ES-I3 (cell line): ENCODE measurements around the gene MAP3K8.
"Not testable (repeated sequence)": the region's sequence is repeated elsewhere in the genome, so short reads cannot be mapped to it uniquely, and the experiment has no call there.

ENCODE experiments used
- H3K36me3 ChIP-seq: 2 replicates; pipeline ENCODE4 v1.6.1; 2013; ENCODE audit warnings: mild to moderate bottlenecking, low read length, control low read depth, moderate library complexity; ENCODE audit not compliant: insufficient read depth
- H3K4me1 ChIP-seq: 2 replicates; pipeline ENCODE4 v1.6.1; 2013; ENCODE audit warnings: mild to moderate bottlenecking, control low read depth, low read length; ENCODE audit not compliant: insufficient read depth
- H3K9ac ChIP-seq: 2 replicates; pipeline ENCODE4 v1.6.1; 2013; ENCODE audit warnings: low read depth, mild to moderate bottlenecking, low read length, moderate library complexity
- H3K9me3 ChIP-seq: 2 replicates; pipeline ENCODE4 v1.6.1; 2013; ENCODE audit warnings: mild to moderate bottlenecking, low read length, moderate library complexity; ENCODE audit not compliant: control insufficient read depth, insufficient read depth

Gene MAP3K8

DNA sequence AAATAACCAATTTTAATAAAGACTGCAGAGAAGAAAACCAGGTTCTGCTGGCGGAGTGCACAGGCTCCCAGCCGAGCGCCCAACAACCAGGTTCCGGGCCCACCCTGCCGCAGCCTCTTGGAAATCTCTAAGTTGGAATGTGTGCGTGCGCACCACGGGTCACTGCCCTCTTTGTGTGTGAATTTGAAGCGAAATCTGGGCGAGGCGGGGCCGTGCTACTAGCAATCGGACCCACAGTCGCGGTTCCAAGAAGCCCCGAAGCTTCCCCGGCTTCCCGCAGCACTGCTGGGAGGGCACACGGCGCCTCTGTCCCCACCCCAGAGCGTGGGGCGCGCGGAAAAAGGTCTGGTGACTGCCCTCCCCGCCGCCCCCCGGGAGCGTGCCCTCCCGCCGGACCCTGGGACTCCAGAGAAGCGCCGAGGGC, 666 bp upstream of the MAP3K8 start:
- Histone ChIP-seq H3K36me3 (no peaks in the 10 kb centered on the region), H3K9me3 (no peaks in the 10 kb centered on the region), H3K9ac (peak overlapping the region; percentile 88), H3K4me1 (peaks cover 18% of the 10 kb centered on the region)

DNA sequence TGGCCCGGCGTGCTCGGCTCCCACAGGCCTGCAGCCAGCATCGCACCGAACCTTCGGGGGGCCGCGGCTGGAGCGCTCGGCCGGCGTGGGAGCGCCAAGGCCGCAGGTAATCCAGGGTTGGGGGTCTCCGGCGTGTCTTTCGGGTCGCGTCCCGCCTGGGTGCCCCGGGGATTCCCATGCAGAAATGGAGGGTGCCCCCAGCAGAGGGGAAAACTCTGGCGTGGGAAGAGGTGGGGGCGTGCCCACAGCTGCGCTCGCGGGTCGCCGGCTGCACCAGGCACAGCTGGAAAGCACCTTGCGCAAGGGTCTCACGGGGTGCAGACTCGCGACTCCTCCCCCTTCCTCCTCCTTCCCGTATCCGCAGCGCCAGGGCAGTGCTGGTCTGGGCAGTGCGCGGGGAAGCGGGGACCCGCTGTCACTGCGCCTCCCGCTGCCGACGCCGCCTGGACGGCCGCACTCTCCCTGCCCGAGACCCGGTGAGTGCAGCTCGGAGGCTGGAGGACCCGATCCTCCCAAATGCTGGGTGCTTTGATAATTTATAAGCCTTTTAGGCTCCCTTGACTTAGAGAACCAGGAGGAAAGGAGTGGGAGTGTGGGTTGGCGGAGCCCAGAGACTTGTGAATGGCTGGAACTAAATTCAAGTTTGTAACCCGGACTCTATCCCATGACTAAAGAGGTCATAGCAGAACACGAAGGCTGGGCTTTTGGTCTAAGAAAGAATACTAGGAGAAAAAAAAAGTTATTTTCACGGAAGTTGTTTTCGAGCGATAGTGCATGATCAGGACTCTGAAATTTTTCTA, 489 bp downstream of the MAP3K8 start:
- Histone ChIP-seq H3K9ac (peak overlapping the region; percentile 88), H3K36me3 (no peaks in the 10 kb centered on the region), H3K4me1 (peaks cover 22% of the 10 kb centered on the region), H3K9me3 (no peaks in the 10 kb centered on the region)

DNA sequence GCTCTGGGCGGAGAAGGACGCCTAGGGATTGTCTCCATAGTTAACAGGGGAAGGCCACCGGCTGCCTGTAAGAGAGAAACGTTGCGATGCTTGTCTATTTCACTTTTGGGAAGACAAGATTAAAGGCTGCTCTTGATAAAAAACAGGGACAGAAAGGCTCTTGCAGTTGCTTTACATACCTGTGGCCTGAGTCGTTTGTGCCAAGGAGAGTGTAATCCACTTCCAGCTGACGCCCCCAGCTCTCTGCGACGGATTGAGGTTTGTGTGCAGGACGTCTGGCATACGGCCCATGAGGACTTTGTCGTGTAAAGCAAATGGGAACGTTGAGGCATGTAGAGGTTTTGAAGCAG, 1.1 kb downstream of the MAP3K8 start:
- Histone ChIP-seq H3K36me3 (no peaks in the 10 kb centered on the region), H3K9me3 (no peaks in the 10 kb centered on the region), H3K4me1 (peaks cover 22% of the 10 kb centered on the region), H3K9ac (peak overlapping the region; percentile 88)

DNA sequence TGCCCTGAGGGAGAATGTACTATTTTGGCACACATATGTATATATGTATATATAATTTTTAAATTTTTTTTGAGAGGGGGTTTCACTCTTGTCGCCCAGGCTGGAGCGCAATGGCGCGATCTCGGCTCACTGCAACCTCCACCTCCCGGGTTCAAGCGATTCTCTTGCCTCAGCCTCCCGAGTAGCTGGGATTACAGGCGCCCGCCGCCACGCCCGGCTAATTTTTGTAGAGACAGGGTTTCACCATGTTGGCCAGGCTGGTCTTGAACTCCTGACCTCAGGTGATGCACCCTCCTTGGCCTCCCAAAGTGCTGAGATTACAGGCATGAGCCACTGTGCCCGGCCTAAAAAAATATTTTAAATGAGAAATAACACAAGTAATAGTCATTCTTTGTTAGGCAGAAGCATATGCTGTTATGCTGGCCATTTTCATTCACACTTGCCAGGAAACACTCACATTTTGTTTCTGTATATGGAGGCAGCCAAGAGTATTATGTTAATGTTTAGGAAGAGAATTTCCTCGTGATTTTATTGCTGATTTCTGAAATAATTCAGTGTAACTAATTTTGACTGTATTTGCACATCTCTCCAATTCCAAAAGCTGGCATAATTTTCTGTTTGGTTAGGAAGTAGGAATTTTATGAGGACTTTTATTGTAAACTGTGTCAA, 1.6 kb downstream of the MAP3K8 start:
- Histone ChIP-seq H3K4me1 (peaks cover 22% of the 10 kb centered on the region), H3K9ac (peak overlapping the region; percentile 88; the same call in 1 of the 2 replicates)
- H3K9me3 ChIP-seq, H3K36me3 ChIP-seq: not testable (repeated sequence)

DNA sequence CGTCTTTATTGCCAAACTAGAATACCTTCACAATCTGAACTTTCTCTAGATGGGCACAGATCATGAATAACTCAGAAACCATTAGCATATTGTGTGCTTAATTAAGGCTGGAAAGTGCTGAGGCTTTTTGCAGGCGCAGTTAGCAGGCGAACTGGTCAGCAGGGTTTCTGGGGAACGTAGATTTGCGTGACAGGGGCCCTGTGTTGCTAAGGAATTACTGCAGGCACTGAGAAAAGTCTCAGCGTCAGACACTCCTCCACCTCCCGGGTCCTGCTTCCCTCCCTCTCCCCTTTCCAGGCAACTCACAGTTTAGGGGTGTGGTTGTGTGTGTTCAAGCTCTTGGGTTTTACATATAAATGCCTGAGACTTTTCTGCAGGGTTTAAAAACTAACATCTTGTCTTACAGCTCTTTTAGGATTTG, 2.2 kb downstream of the MAP3K8 start:
- H3K9ac ChIP-seq = peak overlapping the region; percentile 25; the same call in 1 of the 2 replicates
- H3K4me1 ChIP-seq = peaks cover 22% of the 10 kb centered on the region
- no peaks in the 10 kb centered on the region for H3K9me3 ChIP-seq
- no peaks in the 10 kb centered on the region for H3K36me3 ChIP-seq

DNA sequence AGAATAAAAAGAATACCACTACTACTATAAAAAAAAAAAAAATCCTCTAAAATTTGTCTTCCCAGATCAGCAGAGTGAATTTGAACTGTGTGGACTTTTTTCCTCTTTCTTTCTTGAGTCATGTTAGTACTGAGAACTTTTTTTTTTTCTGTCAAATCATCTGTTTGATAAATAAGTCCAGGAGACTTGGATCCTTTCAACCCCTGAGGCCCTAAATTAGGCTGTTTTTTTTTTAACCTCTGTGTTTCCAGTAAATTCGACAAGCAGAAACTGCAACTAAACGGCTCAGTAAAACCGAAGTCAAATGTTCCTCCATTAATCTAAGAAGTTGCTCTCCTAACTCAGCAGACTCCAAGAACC, 2.7 kb downstream of the MAP3K8 start:
- no peaks in the 10 kb centered on the region for H3K9me3 ChIP-seq
- H3K9ac ChIP-seq = no peak overlapping the region
- H3K4me1 ChIP-seq = peaks cover 22% of the 10 kb centered on the region
- H3K36me3 ChIP-seq = no peaks in the 10 kb centered on the region

DNA sequence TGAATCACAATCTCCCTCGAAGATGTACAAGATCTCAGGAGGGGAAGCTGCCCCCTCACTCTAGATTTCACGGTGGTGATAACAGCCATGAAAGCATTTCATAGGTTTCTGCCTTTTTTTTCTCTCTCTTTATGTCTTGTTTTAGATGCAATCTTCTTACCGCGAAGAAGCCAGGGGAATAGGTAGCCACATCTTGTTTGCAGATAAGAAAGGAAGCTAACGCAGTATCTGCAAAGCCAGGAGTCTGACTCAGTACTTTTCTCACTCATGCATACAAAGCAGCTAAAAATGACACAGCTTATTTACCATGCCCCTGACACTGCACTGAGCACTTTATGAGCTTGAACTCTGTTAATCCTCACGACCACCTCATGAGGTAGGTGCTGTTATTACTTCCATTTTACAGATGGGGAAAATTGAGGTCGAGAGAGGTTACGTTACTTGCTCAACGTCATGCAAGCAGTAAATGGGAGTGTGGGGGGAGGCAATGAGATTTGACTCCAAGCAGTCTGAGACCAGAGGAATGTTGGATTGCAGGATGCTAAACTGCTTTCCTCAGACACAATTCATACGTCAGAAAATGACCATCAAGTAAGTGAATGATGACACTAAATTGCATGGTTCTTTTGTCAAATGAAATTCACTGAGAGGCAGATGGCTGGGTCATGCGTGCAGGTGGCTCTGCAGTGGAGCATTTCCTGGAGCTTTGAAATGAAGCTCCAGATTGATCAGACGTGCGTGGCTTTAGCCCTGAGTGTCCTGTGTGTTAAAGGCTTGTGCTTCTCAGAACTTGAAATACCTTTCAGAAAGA, 3.3 kb downstream of the MAP3K8 start:
- H3K4me1 ChIP-seq = peaks cover 22% of the 10 kb centered on the region
- H3K9ac ChIP-seq = no peak overlapping the region
- H3K36me3 ChIP-seq = no peaks in the 10 kb centered on the region
- H3K9me3 ChIP-seq = no peaks in the 10 kb centered on the region

DNA sequence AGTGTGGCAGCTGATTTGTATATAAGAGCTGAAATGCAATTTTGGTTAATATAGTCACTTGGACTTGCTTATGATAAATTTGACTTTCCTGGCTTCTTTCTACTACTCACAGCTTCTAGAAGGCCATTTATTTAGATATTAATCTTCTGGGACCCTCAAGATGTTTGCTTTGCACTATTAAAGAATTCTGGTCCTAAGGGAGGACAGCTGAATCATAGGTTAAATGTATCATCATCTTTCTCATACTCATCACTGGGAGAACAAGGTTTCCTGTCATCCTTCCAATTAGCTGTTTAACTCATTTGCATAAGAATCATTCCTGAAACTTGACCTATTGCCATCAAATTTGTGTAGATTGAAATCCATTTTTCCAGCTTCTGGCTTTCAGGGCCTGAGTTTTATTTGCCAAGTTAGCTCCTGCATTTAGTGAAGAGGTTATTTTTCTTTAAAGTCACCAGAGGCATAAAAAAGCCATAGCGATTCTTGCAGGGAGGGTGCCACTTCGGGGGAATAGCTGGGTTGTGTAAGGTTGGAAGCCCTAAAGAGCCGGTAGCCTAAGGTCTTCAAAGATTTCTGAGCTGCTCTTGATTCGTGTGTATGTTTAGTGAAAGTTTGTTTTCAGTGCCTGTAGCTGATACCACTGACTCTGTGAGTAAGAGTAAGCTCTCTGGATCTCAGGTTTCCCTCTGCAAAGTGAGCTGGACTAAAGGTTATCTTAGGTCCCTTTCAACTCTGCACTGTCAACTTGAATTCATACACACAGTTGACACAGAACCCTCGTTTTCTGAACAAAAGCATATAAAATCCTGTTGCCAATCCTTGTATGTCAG, 4.3 kb downstream of the MAP3K8 start:
- H3K9ac ChIP-seq = no peak overlapping the region

DNA sequence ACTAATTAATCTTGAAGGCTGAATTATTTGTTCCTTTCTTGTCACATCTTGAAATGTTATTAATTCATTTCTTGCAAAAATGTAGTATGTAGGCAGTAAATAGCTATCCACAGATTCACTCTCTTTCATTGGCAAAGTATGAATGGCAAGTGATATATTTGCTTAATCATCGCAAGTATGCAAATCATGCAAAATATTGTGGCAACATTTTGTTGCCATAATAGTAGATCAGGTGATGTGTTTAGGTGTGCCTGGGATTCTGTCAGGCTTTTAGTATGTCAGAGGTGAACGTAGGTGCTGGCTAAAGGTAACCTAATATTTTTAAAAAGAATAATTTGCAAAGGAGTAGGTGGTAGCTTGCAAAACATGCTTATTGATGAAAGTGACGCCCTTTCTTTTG, 5.9 kb downstream of the MAP3K8 start:
- peaks cover 22% of the 10 kb centered on the region for H3K4me1 ChIP-seq
- no peaks in the 10 kb centered on the region for H3K9me3 ChIP-seq
- no peak overlapping the region for H3K9ac ChIP-seq
- no peaks in the 10 kb centered on the region for H3K36me3 ChIP-seq

More for the DNA sequence above, 4.3 kb downstream of the MAP3K8 start:
- no peaks in the 10 kb centered on the region for H3K36me3 ChIP-seq
- H3K9me3 ChIP-seq = no peaks in the 10 kb centered on the region
- peaks cover 22% of the 10 kb centered on the region for H3K4me1 ChIP-seq

DNA sequence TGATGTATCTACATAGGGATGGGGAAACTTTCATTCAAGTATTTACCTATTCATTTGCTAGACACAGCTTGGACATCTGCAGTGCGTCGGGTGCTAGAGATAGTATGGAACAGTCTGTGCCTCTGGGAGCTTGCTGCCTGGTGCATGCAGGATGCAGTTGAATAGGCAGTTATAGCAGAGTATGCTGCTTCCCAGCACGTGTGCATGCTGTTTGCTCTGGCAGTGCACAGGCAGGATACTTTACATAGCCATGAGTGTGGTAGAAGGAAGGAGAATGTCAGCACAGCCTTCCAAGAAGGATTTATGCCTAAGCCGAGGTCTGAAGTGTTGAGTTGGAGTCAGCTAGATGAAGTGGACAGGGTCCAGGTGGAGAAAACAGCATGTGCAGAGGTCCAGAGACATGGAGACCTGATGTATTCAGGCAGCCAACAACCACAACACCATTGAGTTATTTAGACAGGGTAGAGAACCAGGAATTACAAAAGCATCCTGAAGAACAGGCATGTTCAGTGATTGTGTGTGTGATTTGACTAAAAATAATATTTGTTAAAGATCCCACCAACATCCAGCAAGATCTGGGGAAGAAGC, 8.1 kb downstream of the MAP3K8 start:
- H3K4me1 ChIP-seq = peaks cover 16% of the 10 kb centered on the region
- no peak overlapping the region for H3K9ac ChIP-seq
- no peaks in the 10 kb centered on the region for H3K9me3 ChIP-seq
- no peaks in the 10 kb centered on the region for H3K36me3 ChIP-seq

DNA sequence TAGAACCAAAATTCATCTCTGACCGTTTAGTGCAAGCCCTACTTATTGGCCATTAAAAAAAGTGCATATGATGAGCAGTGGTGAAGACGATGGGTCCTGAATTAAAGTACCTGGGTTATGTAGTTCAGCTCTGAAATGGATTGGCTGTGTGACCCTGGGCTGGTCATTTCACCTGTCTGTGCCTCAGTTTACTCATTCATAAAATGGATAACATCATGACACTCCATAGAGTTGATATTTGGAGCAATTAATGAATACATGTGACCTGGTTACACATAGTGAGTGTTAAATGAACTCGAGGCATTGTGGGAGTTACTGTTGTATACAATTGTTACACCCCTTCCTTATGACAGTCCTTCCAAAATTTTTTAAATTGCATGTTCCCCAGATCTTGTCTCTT, 9.1 kb downstream of the MAP3K8 start:
- peaks cover 7% of the 10 kb centered on the region; the same call in 1 of the 2 replicates for H3K4me1 ChIP-seq
- no peak overlapping the region for H3K9ac ChIP-seq
- no peaks in the 10 kb centered on the region for H3K36me3 ChIP-seq
- no peaks in the 10 kb centered on the region for H3K9me3 ChIP-seq

DNA sequence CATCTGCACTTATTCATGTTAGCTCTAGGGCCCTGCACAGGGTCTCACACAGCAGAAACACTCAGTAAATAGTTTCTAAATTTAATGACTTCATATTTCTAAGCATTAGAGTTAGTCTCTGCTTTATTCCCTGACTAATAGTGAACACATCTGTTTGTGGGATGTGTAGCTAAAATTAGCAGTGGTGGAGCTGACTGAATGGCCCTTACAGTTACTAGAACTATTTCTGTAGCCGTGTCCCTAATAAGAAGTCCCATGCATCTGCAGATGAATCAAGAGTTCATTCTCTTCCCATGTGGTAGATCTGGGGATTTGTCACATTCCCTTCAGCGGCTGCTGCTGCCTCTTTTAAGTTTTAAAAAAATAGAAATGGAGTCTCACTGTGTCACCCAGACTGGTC, 11.7 kb downstream of the MAP3K8 start:
- no peaks in the 10 kb centered on the region for H3K9me3 ChIP-seq
- H3K36me3 ChIP-seq = no peaks in the 10 kb centered on the region
- H3K9ac ChIP-seq = no peak overlapping the region
- H3K4me1 ChIP-seq = no peaks in the 10 kb centered on the region

DNA sequence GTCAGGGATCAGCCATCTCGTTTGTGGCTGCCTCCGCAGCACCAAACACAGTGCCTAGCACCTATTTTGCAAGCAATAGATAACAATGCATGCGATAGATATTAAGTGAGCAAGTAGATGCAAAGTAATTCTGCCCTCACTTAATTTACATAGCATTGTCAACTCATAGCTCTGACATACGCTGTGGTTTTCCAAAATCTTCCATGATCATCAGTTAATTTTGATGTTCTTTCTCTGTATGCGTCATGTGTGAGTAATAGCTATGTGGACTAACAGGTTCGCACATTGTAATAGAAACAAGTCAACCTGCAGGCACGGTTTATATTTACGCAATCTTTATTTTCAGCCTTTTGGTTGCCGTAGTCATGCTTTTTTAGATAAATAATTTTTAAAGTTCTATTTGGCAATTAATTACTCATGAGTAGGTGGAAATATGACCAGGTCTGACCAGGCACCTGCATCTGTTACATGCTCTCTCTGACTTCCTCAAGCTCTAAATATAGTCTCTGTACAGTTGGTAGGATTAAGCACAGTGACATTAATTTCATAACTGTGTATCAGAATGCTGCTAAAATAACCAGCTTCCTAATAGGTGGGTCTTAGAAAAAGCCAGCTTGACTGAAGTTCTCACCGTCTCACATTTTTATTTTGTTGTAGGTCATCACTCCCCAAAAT, 13.3 kb downstream of the MAP3K8 start:
- H3K9me3 ChIP-seq = no peaks in the 10 kb centered on the region
- H3K36me3 ChIP-seq = no peaks in the 10 kb centered on the region
- no peaks in the 10 kb centered on the region for H3K4me1 ChIP-seq
- H3K9ac ChIP-seq = no peak overlapping the region
